ENCODE measurements around the gene GCNT1.

The GCNT1 gene

GRCh38 chr9:76502746-76503145, 43.8 kb downstream of the GCNT1 start:
- H3K4me2 ChIP-seq (ENCODE audit: low read length) = no peak overlapping the region
- no CpG with 5 or more reads among the region's 6 CpGs for WGBS (ENCODE audit: extremely low coverage, insufficient coverage, insufficient read length)
- H3K36me3 ChIP-seq (ENCODE audit: control insufficient read depth in 1 of 2, insufficient read depth in 2 of 2, low read length in 2 of 2) = peaks cover 2 to 3% of the 10 kb centered on the region in 2 experiments
- no peak overlapping the region for H2BK120ac ChIP-seq (ENCODE audit: insufficient read depth, low read length, poor library complexity)
- H3K27ac ChIP-seq (ENCODE audit: low read depth, low read length) = no peak overlapping the region
- H3K79me1 ChIP-seq (ENCODE audit: low read length) = no peaks in the 10 kb centered on the region
- H4K91ac ChIP-seq (ENCODE audit: low read depth, low read length) = no peak overlapping the region
- no peak overlapping the region for H3K9ac ChIP-seq (ENCODE audit: low read length)
- H3K79me2 ChIP-seq (ENCODE audit: control insufficient read depth, insufficient read depth, low read length, poor library complexity) = no peaks in the 10 kb centered on the region
- H2AFZ ChIP-seq (ENCODE audit: insufficient read depth, low read length, poor library complexity) = no peak overlapping the region
- no peaks in the 10 kb centered on the region for H3K27me3 ChIP-seq (ENCODE audit: insufficient read depth, low read length)
- no peak overlapping the region for H3K4me3 ChIP-seq (ENCODE audit: low read depth, low read length)
- no peak overlapping the region for H3K18ac ChIP-seq (ENCODE audit: low read length)
- no peak overlapping the region for H2AK5ac ChIP-seq (ENCODE audit: low read length)
- H2BK12ac ChIP-seq (ENCODE audit: low read length) = no peak overlapping the region
- H4K12ac ChIP-seq (ENCODE audit: low read depth, low read length) = no peak overlapping the region
- H3K14ac ChIP-seq (ENCODE audit: low read length) = no peak overlapping the region
- H3K23ac ChIP-seq (ENCODE audit: low read length) = no peak overlapping the region
- no peaks in the 10 kb centered on the region for H3K9me3 ChIP-seq (ENCODE audit: insufficient read depth, low read depth, low read length)
- no peak overlapping the region for H4K8ac ChIP-seq (ENCODE audit: low read depth, low read length)
- no peak overlapping the region for H3K4ac ChIP-seq (ENCODE audit: low read depth, low read length)
- no peaks in the 10 kb centered on the region for H3K4me1 ChIP-seq (ENCODE audit: control insufficient read depth in 1 of 2, insufficient read depth in 2 of 2, low read length in 2 of 2)
- no peak for DNase-seq
- no peak overlapping the region for H2BK5ac ChIP-seq (ENCODE audit: low read depth, low read length, poor library complexity)

- Histone ChIP-seq H3K79me2 (ENCODE audit: control insufficient read depth, insufficient read depth, low read length, poor library complexity) (no peaks in the 10 kb centered on the region), H3K18ac (ENCODE audit: low read length) (no peak overlapping the region), H3K27ac (ENCODE audit: low read depth, low read length) (no peak overlapping the region), H4K91ac (ENCODE audit: low read depth, low read length) (no peak overlapping the region), H3K14ac (ENCODE audit: low read length) (no peak overlapping the region), H3K4me1 (ENCODE audit: control insufficient read depth in 1 of 2, insufficient read depth in 2 of 2, low read length in 2 of 2) (no peaks in the 10 kb centered on the region), H3K79me1 (ENCODE audit: low read length) (no peaks in the 10 kb centered on the region), H3K27me3 (ENCODE audit: insufficient read depth, low read length) (no peaks in the 10 kb centered on the region), H2AK5ac (ENCODE audit: low read length) (no peak overlapping the region), H2BK12ac (ENCODE audit: low read length) (no peak overlapping the region), H2BK120ac (ENCODE audit: insufficient read depth, low read length, poor library complexity) (no peak overlapping the region), H3K23ac (ENCODE audit: low read length) (no peak overlapping the region), H3K4me3 (ENCODE audit: low read depth, low read length) (no peak overlapping the region), H3K9me3 (ENCODE audit: insufficient read depth, low read depth, low read length) (no peaks in the 10 kb centered on the region), H2BK5ac (ENCODE audit: low read depth, low read length, poor library complexity) (no peak overlapping the region), H3K9ac (ENCODE audit: low read length) (no peak overlapping the region), H4K8ac (ENCODE audit: low read depth, low read length) (no peak overlapping the region), H3K4me2 (ENCODE audit: low read length) (no peak overlapping the region), H4K12ac (ENCODE audit: low read depth, low read length) (no peak overlapping the region), H3K36me3 (ENCODE audit: control insufficient read depth in 1 of 2, insufficient read depth in 2 of 2, low read length in 2 of 2) (no peaks in the 10 kb centered on the region), H2AFZ (ENCODE audit: insufficient read depth, low read length, poor library complexity) (no peak overlapping the region), H3K4ac (ENCODE audit: low read depth, low read length) (no peak overlapping the region)
- WGBS (ENCODE audit: extremely low coverage, insufficient coverage, insufficient read length) = no CpG with 5 or more reads among the region's 1 CpG
- DNase-seq = peak in 1 of 2 donors; percentile 27
Measured at GRCh38 chr9:76510041-76510440, 51.1 kb downstream of the GCNT1 start.

- Histone ChIP-seq H3K79me2 (ENCODE audit: control insufficient read depth, insufficient read depth, low read length, poor library complexity) (no peaks in the 10 kb centered on the region), H4K12ac (ENCODE audit: low read depth, low read length) (no peak overlapping the region), H3K4me3 (ENCODE audit: low read depth, low read length) (no peak overlapping the region), H2AFZ (ENCODE audit: insufficient read depth, low read length, poor library complexity) (no peak overlapping the region), H4K8ac (ENCODE audit: low read depth, low read length) (no peak overlapping the region), H3K4me1 (ENCODE audit: control insufficient read depth in 1 of 2, insufficient read depth in 2 of 2, low read length in 2 of 2) (no peaks in the 10 kb centered on the region), H3K4me2 (ENCODE audit: low read length) (no peak overlapping the region), H2BK120ac (ENCODE audit: insufficient read depth, low read length, poor library complexity) (no peak overlapping the region), H3K18ac (ENCODE audit: low read length) (no peak overlapping the region), H2AK5ac (ENCODE audit: low read length) (no peak overlapping the region), H3K9ac (ENCODE audit: low read length) (no peak overlapping the region), H3K27ac (ENCODE audit: low read depth, low read length) (no peak overlapping the region), H3K23ac (ENCODE audit: low read length) (no peak overlapping the region), H3K14ac (ENCODE audit: low read length) (no peak overlapping the region), H3K9me3 (ENCODE audit: insufficient read depth, low read depth, low read length) (no peaks in the 10 kb centered on the region), H3K4ac (ENCODE audit: low read depth, low read length) (no peak overlapping the region), H3K27me3 (ENCODE audit: insufficient read depth, low read length) (no peaks in the 10 kb centered on the region), H3K36me3 (ENCODE audit: control insufficient read depth in 1 of 2, insufficient read depth in 2 of 2, low read length in 2 of 2) (no peaks in the 10 kb centered on the region), H2BK5ac (ENCODE audit: low read depth, low read length, poor library complexity) (no peak overlapping the region), H2BK12ac (ENCODE audit: low read length) (no peak overlapping the region), H4K91ac (ENCODE audit: low read depth, low read length) (no peak overlapping the region), H3K79me1 (ENCODE audit: low read length) (no peaks in the 10 kb centered on the region)
- no CpG with 5 or more reads among the region's 2 CpGs for WGBS (ENCODE audit: extremely low coverage, insufficient coverage, insufficient read length)
- DNase-seq = no peak
Measured at GRCh38 chr9:76510446-76510845, 51.5 kb downstream of the GCNT1 start.

- Histone ChIP-seq H3K4me2 (ENCODE audit: low read length) (no peak overlapping the region), H3K4me1 (ENCODE audit: control insufficient read depth in 1 of 2, insufficient read depth in 2 of 2, low read length in 2 of 2) (no peaks in the 10 kb centered on the region), H3K9me3 (ENCODE audit: insufficient read depth, low read depth, low read length) (no peaks in the 10 kb centered on the region), H2BK5ac (ENCODE audit: low read depth, low read length, poor library complexity) (no peak overlapping the region), H3K4ac (ENCODE audit: low read depth, low read length) (no peak overlapping the region), H3K36me3 (ENCODE audit: control insufficient read depth in 1 of 2, insufficient read depth in 2 of 2, low read length in 2 of 2) (no peaks in the 10 kb centered on the region), H3K14ac (ENCODE audit: low read length) (no peak overlapping the region), H4K8ac (ENCODE audit: low read depth, low read length) (no peak overlapping the region), H3K27me3 (ENCODE audit: insufficient read depth, low read length) (no peaks in the 10 kb centered on the region), H2BK120ac (ENCODE audit: insufficient read depth, low read length, poor library complexity) (no peak overlapping the region), H2BK12ac (ENCODE audit: low read length) (no peak overlapping the region), H3K27ac (ENCODE audit: low read depth, low read length) (no peak overlapping the region), H4K91ac (ENCODE audit: low read depth, low read length) (no peak overlapping the region), H3K79me1 (ENCODE audit: low read length) (no peaks in the 10 kb centered on the region), H3K4me3 (ENCODE audit: low read depth, low read length) (no peak overlapping the region), H2AFZ (ENCODE audit: insufficient read depth, low read length, poor library complexity) (no peak overlapping the region), H3K9ac (ENCODE audit: low read length) (no peak overlapping the region), H3K18ac (ENCODE audit: low read length) (no peak overlapping the region), H4K12ac (ENCODE audit: low read depth, low read length) (no peak overlapping the region), H2AK5ac (ENCODE audit: low read length) (no peak overlapping the region), H3K23ac (ENCODE audit: low read length) (no peak overlapping the region), H3K79me2 (ENCODE audit: control insufficient read depth, insufficient read depth, low read length, poor library complexity) (no peaks in the 10 kb centered on the region)
- peak in 1 of 2 donors; percentile 24 for DNase-seq
- no CpG with 5 or more reads among the region's 1 CpG for WGBS (ENCODE audit: extremely low coverage, insufficient coverage, insufficient read length)
Measured at GRCh38 chr9:76512826-76513225, 53.8 kb downstream of the GCNT1 start.
